ENCODE data around the gene ACTMAP. TPM values are rescaled to one million over a fixed set of nuclear protein-coding genes. Genes with fewer than 3 reads are reported as not detected.

The ACTMAP gene
- total and polyA plus RNA-seq, 9 of the 15 experiments (the other 6 are each of a cell fraction or from before 2014, with no cell fraction given), result 1.7 to 16.6 (median 4.9) TPM

GRCh38 chr19:40756502-40757110 is 6.3 kb upstream of the ACTMAP start:
- ATAC-seq (no peak), FAIRE-seq (no peak), DNase-seq (ENCODE audit: extremely low read depth in 1 of 4, low spot score in 3 of 4) (no peak)
- ChIA-PET CTCF (ENCODE audit: low intra/inter-chr PET ratio) (no interaction called here), POLR2A (interaction anchor here (1.2 to 2.3 kb wide), 5 partner anchors 9 to 21 kb away, joined by 4 to 8 read pairs (median 5); partner anchors contain the start of gene RAB4B)
- H3K27ac ChIP-seq (ENCODE audit: extremely low read depth, low read depth, low read length), result no peak overlapping the region; the same call in 2 of the 3 replicates
- no peak overlapping the region for H3K4me2 ChIP-seq (ENCODE audit: insufficient read depth, low read length)
- BruUV-seq (replicated peaks), result no TSS peak
- H3K79me2 ChIP-seq (ENCODE audit: control insufficient read depth, insufficient read depth, low read length), result peaks cover 82% of the 10 kb centered on the region
- peaks cover 18 to 31% of the 10 kb centered on the region in 2 experiments; a peak in 4 of 5 replicates for H3K4me1 ChIP-seq (replicated peaks in 1 of 2; ENCODE audit: control insufficient read depth in 2 of 2, insufficient read depth in 2 of 2, low read length in 2 of 2)
- no peaks in the 10 kb centered on the region for H3K27me3 ChIP-seq (ENCODE audit: control insufficient read depth in 2 of 2, insufficient read depth in 2 of 2, low read length in 2 of 2)
- peaks cover 3% of the 10 kb centered on the region for H3K9me1 ChIP-seq (ENCODE audit: control insufficient read depth, insufficient read depth, low read length)
- peaks cover 88% of the 10 kb centered on the region for H3K36me3 ChIP-seq (ENCODE audit: control insufficient read depth, insufficient read depth, low read length)
- H2AFZ ChIP-seq (ENCODE audit: low read depth, low read length), result no peak overlapping the region
- 89% methylated on average over 7 of the region's 11 CpGs for WGBS (ENCODE audit: insufficient coverage, low coverage, missing lambda C conversion rate)
- peak overlapping the region in 1 of 2 experiments; percentile 40; a peak in 2 of 4 replicates for H3K9ac ChIP-seq (ENCODE audit: insufficient read depth in 1 of 2, low read depth in 2 of 2, low read length in 2 of 2)
- peaks cover 35% of the 10 kb centered on the region for H4K20me1 ChIP-seq (replicated peaks; ENCODE audit: control insufficient read depth, insufficient read depth, low read length)
- TF ChIP-seq POLR2B (IDR thresholded peaks at IDR 0.05; ENCODE audit: low read depth, partially characterized antibody) (peak; percentile 18), ZNF12 (CRISPR knock-in tag; IDR thresholded peaks at IDR 0.05) (no peak)
- TF ChIP-seq, protein P1, sequence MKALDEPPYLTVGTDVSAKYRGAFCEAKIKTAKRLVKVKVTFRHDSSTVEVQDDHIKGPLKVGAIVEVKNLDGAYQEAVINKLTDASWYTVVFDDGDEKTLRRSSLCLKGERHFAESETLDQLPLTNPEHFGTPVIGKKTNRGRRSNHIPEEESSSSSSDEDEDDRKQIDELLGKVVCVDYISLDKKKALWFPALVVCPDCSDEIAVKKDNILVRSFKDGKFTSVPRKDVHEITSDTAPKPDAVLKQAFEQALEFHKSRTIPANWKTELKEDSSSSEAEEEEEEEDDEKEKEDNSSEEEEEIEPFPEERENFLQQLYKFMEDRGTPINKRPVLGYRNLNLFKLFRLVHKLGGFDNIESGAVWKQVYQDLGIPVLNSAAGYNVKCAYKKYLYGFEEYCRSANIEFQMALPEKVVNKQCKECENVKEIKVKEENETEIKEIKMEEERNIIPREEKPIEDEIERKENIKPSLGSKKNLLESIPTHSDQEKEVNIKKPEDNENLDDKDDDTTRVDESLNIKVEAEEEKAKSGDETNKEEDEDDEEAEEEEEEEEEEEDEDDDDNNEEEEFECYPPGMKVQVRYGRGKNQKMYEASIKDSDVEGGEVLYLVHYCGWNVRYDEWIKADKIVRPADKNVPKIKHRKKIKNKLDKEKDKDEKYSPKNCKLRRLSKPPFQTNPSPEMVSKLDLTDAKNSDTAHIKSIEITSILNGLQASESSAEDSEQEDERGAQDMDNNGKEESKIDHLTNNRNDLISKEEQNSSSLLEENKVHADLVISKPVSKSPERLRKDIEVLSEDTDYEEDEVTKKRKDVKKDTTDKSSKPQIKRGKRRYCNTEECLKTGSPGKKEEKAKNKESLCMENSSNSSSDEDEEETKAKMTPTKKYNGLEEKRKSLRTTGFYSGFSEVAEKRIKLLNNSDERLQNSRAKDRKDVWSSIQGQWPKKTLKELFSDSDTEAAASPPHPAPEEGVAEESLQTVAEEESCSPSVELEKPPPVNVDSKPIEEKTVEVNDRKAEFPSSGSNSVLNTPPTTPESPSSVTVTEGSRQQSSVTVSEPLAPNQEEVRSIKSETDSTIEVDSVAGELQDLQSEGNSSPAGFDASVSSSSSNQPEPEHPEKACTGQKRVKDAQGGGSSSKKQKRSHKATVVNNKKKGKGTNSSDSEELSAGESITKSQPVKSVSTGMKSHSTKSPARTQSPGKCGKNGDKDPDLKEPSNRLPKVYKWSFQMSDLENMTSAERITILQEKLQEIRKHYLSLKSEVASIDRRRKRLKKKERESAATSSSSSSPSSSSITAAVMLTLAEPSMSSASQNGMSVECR (CRISPR knock-in tag; IDR thresholded peaks at IDR 0.05), result no peak
- in situ Hi-C loops (cut with MboI) (no loop called here), intact Hi-C loops (cut with micrococcal nuclease) (no loop called here)
- H3K9me3 ChIP-seq (replicated peaks; ENCODE audit: control insufficient read depth, insufficient read depth, low read depth, low read length), result no peaks in the 10 kb centered on the region
- H3K4me3 ChIP-seq, result no peak overlapping the region

All from K562 (cell line).